KBM-7 (cell line): ENCODE data around the gene IFI27L2.

Experiments used
- DNase-seq: peaks from one replicate; pipeline ENCODE4 v3.0.0-alpha.2; 2015
- in situ Hi-C: fragments of 300-500 bp; cut with MboI; formaldehyde crosslinking; loops from 2 replicates; pipeline ENCODE4 v1.14.3; 2020; ENCODE audit warnings: low sequenced_read_pairs, low pct_unique_long_range_greater_than_20kb, mixed read lengths

The IFI27L2 gene

DNA sequence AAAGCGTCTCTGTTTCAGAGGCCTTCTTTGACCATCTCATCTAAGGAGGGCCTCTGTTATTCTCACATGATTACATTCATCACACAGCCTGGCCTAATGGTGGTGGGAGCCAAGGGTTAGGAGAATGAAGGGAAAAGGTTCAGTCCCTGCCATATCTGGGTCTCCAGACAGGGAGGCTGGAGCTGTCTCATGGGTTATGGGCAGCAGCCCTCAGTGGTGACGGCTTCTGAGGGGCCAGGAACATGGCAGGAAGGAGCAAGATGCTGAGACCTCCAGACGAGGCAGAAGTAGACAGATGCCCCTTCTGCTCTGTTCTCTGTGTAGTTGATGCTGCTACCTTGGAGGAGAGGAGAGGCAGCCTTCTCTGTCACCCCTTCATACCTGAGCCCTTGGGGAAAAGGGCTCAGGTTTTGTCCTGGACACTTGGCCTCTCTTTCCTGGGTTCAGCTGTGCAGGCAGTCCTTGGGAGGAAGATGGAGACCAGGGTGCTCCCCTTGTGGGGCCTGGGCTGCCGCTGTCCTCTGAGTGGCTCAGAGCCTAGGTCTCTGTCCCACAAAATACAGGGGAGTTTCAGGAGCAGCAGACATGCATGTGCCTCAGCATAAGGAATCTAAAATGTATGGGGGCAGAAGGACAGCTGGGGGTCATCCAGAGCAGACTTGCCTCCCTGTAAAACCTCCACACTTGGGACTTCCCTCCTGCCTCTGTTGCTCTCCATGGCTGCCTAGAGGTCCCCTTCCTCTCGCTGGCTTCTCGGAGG lies 3.6 kb downstream of the IFI27L2 start:
- no peak for DNase-seq
- in situ Hi-C loops: no loop called here

DNA sequence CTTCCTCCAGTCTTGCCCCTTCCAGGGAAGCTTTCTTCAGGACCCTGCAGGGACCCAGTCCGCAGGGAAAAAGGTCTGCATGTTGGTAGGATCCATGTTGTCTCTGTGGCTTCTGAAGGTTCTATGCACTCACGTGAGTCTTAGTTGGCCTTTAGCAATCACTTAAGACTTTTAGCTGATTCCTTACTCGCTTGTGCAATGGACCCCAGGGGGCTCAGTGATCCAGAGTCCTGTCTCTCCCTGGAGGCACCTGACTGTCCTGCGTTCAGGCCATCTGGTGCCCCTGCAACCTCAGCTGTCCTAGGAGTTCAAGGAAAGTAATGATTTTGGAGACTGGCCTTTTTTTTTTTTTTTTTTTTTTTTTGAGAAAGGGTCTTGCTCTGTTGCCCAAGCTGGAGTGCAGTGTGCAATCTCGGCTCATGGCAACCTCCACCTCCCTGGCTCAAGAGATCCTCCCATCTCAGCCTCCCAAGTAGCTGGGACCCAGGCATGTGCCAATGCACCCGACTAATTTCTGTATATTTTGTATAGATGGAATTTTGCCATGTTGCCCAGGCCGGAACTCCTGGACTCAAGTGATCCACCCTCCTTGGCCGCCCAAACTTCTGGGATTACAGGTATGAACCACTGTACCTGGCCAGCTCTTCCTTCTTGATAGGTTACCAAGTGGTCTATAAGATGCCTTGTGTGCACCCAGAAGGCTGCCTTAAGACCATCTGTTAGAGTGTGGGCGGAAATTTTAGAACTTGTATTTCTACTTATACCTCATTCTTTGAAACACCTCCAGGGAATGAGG lies 4.6 kb downstream of the IFI27L2 start:
- in situ Hi-C loops: no loop called here

GRCh38 chr14:94123868-94124267 lies 5.5 kb downstream of the IFI27L2 start:
- in situ Hi-C loops: no loop called here
- no peak for DNase-seq

More for the DNA sequence above, 4.6 kb downstream of the IFI27L2 start:
- DNase-seq: no peak

DNA sequence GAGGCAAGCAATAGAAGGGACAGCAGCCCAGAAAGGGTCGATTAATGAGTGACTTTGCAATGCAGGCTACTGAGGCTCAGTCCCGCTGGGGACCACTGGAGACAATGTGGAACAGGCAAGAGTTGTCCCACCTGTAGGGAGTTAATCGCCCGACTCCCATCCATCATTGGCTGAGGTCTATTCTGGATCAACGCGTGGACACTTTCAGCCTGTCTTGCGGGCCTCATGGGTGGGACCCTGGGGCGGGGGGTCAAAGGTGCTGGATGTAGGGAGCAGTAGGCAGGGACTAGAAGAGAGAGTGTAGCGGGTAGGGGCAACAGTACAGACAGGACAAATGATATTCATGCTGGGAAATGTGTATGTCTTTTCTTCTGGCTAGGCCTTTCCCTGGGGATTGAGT lies 6.1 kb downstream of the IFI27L2 start:
- in situ Hi-C loops: no loop called here
- DNase-seq: no peak

GRCh38 chr14:94122438-94122837 lies 7.0 kb downstream of the IFI27L2 start:
- in situ Hi-C loops: no loop called here
- no peak for DNase-seq

DNA sequence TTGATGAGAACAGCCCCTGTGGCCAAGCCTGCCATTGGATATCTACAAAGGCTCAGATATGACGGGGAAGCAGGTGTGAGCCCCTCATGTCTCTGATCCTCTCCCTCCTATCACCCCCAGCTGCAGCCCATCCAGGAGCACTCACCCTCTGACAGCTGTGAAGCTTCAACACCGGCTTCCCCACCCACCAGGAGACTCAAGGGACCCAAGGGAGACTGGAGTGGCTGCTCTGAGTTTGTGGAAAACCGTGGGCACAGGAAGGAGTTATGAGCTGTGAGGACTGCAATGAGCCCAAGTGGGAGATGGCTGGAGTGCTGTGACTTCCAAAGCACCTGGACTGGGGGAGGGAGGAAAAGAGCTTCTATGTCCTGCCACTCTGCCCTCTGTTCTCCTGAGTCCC lies 7.9 kb downstream of the IFI27L2 start:
- in situ Hi-C loops: no loop called here
- DNase-seq: no peak

DNA sequence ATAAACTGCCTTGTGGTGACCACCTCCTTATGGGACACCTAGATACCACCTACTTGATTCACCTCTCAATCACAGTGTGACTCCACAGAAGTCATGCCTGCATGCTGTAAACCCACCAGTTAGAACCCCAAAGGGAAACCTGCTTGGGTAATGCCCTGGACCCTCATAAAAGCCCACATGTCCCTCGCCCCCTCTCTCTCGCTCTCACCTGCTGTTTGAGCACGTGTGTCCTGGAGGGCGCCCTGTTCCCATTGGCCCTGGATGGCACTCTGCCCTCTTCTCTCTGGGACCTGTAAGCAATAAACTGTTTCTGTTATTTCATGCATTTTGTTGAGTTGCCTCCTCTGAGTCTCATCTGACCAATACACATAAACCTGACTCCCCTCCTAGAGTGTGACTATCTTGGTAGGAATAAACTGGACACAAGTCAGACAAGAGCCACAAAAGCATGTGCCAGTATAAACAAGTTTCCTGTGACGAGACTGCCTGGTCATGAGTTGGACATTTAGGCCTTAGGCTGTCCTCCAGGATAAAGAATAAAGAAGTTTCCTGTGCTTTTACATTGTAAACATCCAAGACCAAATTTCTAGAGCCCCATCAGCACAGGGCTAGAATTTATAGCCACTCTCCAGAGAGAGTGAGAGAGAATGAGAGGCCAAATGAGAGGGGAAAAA lies 8.6 kb downstream of the IFI27L2 start:
- no peak for DNase-seq

GRCh38 chr14:94119071-94119470 lies 10.3 kb downstream of the IFI27L2 start:
- in situ Hi-C loops: no loop called here
- no peak for DNase-seq

More for the DNA sequence above, 8.6 kb downstream of the IFI27L2 start:
- in situ Hi-C loops: no loop called here

DNA sequence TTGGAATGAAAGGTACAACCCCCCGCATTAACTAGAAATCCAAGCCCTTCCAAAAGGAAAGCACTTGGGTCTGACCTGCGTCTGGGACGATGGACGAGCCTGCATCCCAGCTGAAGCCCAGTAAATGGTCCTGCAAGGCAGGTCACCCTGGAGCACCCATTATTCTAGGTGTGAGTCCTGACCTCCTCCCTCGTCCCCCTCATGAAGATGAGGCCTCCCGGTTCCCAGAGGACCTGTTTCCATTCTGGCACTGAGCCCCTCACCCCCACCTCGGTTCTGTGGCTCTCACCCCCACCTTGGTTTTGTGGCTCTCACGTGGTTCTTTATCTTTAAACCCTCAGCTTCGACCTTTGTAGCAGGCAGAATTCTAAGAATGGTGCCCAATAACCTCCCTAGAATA lies 11.5 kb downstream of the IFI27L2 start:
- in situ Hi-C loops: no loop called here
- no peak for DNase-seq

- DNase-seq: no peak
- in situ Hi-C loops: no loop called here
Measured at GRCh38 chr14:94116701-94117100, 12.7 kb downstream of the IFI27L2 start.

DNA sequence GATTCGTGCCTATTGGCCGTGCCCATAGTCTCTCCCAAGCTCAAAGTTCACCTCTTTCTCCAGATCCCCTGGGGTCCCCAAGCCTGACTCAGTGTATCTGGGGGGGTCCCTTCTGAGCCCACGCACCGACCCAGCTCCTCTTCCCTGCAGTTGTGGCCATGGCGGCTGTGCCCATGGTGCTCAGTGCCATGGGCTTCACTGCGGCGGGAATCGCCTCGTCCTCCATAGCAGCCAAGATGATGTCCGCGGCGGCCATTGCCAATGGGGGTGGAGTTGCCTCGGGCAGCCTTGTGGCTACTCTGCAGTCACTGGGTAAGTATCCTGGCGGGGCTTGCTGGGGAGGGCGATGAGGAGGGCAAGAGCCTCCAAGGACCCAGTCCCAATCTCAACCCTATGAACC lies 13.8 kb downstream of the IFI27L2 start:
- DNase-seq: no peak
- in situ Hi-C loops: no loop called here

DNA sequence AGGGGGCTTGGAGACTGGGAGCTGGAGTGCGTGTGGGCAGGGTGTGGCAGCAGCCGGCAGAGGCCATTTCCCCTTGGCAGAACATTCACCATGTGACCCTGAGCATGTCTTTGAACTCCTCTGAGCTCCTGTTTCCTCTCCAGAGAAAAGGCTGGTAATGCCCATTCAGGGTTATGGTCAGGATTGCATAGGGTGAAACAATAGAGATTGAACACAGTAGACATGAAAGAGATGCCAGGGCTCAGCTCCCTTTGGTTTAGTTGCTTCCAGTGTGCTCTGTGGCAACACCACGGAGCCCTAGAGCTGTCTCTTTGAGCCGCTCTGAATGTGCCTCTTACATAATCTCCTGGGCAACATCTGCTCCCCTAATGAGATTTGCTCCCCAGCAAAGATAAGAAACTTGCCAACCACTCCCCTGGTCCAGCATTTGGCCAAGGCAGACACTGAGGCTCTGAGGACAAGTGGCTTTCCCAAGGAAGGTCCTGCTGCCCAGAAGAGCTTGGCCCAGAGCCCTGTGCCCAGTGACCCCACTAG lies 14.3 kb downstream of the IFI27L2 start:
- DNase-seq: no peak
- in situ Hi-C loops: no loop called here

DNA sequence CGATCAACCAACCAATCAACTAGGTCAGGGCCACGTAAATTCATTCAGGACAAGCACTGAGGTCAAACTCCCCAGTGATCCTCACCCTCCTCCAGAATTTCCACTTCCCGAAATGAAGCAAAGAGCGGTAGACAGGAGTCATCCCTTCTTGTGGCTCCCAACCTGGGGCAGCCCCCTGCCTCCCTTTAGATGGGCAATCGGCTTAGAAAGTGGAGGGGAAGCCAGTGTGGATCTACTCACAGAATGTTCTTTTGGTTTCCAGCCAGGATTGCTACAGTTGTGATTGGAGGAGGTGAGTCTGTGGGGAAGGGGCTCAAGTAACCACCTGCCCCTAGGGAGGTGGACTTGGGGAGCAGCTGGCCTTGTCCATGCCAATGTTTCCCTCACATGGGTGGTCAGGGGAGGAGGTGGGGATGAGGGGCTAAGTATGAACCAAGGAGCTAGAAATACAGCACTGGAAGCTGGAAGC lies 14.8 kb downstream of the IFI27L2 start:
- no peak for DNase-seq
- in situ Hi-C loops: no loop called here

- in situ Hi-C loops: no loop called here
- no peak for DNase-seq
Measured at GRCh38 chr14:94113908-94114588, 15.4 kb downstream of the IFI27L2 start.

- no peak for DNase-seq
Measured at GRCh38 chr14:94113490-94113889, 15.9 kb downstream of the IFI27L2 start.

DNA sequence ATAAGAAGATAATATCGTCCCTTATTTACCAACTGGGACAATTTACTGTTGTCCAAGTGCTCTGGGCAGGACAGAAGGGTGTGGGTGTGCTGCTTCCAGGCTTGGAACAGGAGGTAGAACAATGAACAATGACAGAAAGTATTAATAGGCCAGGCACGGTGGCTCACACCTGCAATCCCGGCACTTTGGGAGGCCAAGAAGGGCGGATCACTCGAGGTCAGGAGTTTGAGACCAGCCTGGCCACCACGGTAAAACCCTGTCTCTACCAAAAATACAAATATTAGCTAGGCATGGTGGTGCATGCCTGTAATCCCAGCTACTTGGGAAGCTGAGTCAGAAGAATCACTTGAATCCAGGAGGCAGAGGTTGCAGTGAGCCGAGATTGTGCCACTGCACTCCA lies 16.3 kb downstream of the IFI27L2 start:
- DNase-seq: no peak
- in situ Hi-C loops: no loop called here

More at GRCh38 chr14:94113490-94113889, 15.9 kb downstream of the IFI27L2 start:
- in situ Hi-C loops: no loop called here

GRCh38 chr14:94112513-94113063 lies 16.8 kb downstream of the IFI27L2 start:
- in situ Hi-C loops: no loop called here
- DNase-seq: no peak

GRCh38 chr14:94111276-94112095 lies 17.9 kb downstream of the IFI27L2 start:
- DNase-seq: no peak
- in situ Hi-C loops: no loop called here
